ENCODE measurements around the gene TMEM87B. TPM values are rescaled to one million over a fixed set of nuclear protein-coding genes. Genes with fewer than 3 reads are reported as not detected.

The TMEM87B gene
- total RNA-seq, 1 experiment from 2014 or later = 14.8 TPM

GRCh38 chr2:112165296-112165695 lies 110.2 kb downstream of the TMEM87B start:
- Histone ChIP-seq H3K4me3 (replicated peaks in 1 of 2; ENCODE audit: low read depth in 1 of 2, low read length in 2 of 2) (no peak overlapping the region), H3K4me2 (ENCODE audit: low read length) (no peak overlapping the region), H3K9me3 (ENCODE audit: control insufficient read depth in 1 of 2, insufficient read depth in 1 of 2, low read depth in 1 of 2, low read length in 2 of 2) (no peaks in the 10 kb centered on the region), H3K36me3 (ENCODE audit: control insufficient read depth in 1 of 2, insufficient read depth in 2 of 2, low read length in 2 of 2) (no peaks in the 10 kb centered on the region), H3K4me1 (ENCODE audit: control insufficient read depth in 1 of 2, insufficient read depth in 2 of 2, low read length in 2 of 2) (no peaks in the 10 kb centered on the region), H3K27ac (ENCODE audit: low read depth, low read length) (no peak overlapping the region), H4K20me1 (ENCODE audit: insufficient read depth) (no peaks in the 10 kb centered on the region), H3K79me2 (ENCODE audit: insufficient read depth, low read length) (no peaks in the 10 kb centered on the region), H2AFZ (ENCODE audit: low read depth, low read length, poor library complexity, severe bottlenecking) (no peak overlapping the region), H3K27me3 (ENCODE audit: insufficient read depth, low read length) (no peaks in the 10 kb centered on the region), H3K9ac (ENCODE audit: low read length) (no peak overlapping the region), H3K9me2 (ENCODE audit: insufficient read depth) (no peaks in the 10 kb centered on the region)
- POLR2A ChIA-PET = no interaction called here
- intact Hi-C loops (cut with micrococcal nuclease) = no loop called here
- no peak for DNase-seq (ENCODE audit: low read depth, low spot score)
- no peak for TF ChIP-seq RAD21 (IDR thresholded peaks at IDR 0.05; ENCODE audit: low read depth)
- no peak for TF ChIP-seq REST (IDR thresholded peaks at IDR 0.05; ENCODE audit: low read depth)
- no peak for TF ChIP-seq FOSL1 (IDR thresholded peaks at IDR 0.05; ENCODE audit: low read depth)
- TF ChIP-seq YY1 (IDR thresholded peaks at IDR 0.05; ENCODE audit: extremely low read depth, insufficient replicate concordance, low read depth, low read length) = no peak
- no peak for TF ChIP-seq TCF7L2 (IDR thresholded peaks at IDR 0.05; ENCODE audit: borderline replicate concordance, extremely low read depth, insufficient read depth, insufficient read length)
- no peak for TF ChIP-seq SRF (IDR thresholded peaks at IDR 0.05; ENCODE audit: low read depth)
- TF ChIP-seq EZH2 (IDR thresholded peaks at IDR 0.05) = no peak
- ATAC-seq = no peak
- CTCF ChIA-PET = no interaction called here
- no TSS peak for BruUV-seq (replicated peaks)
- RAD21 ChIA-PET (ENCODE audit: low non-redundant PET in 1 of 2, low total read pairs in 2 of 2, uncharacterized antibody in 2 of 2, unreplicated experiment in 2 of 2) = no interaction called here

All from HCT116 (cell line).